A172 (cell line): ENCODE measurements around the gene E2F6. TPM values are rescaled to one million over a fixed set of nuclear protein-coding genes. Genes with fewer than 3 reads are reported as not detected.

ENCODE experiments used
- total RNA-seq: library from RNA; depleted of rRNA; stranded (reverse); fragments of >200 nt; shearing (Covaris generic); gene quantifications from 2 replicates; pipeline ENCODE4 v1.2.3, GENCODE V29; 2014; rRNA removed

E2F6 gene
- total RNA-seq, 1 experiment from 2014 or later: 38.8 TPM

Other genes with a start within 250 kb of the E2F6 start
- gene ROCK2, start 121.5 kb downstream of the E2F6 start, total RNA-seq: 37.8 and 44.6 TPM in 2 replicates
- 2.8 and 3.4 TPM in 2 replicates for gene GREB1, start 67.9 kb upstream of the E2F6 start, total RNA-seq
- gene NTSR2, start 204.0 kb upstream of the E2F6 start, total RNA-seq: not detected in 2 replicates